Mesenchymal stem cell (in vitro differentiated cells and primary cell): ENCODE measurements around the gene CEP152.

ENCODE experiments used
- DNase-seq: peaks from one replicate; pipeline ENCODE4 v3.0.0-alpha.2; 2013
- H2AFZ ChIP-seq: one replicate; pipeline ENCODE4 v1.6.1; 2013; ENCODE audit warnings: low read depth, mild to moderate bottlenecking, control low read depth, inconsistent platforms, low read length, moderate library complexity
- H2AK5ac ChIP-seq: 2 replicates; pipeline ENCODE4 v1.6.1; 2013; ENCODE audit warnings: low read length, moderate library complexity, mild to moderate bottlenecking, inconsistent platforms; ENCODE audit not compliant: severe bottlenecking
- H2BK120ac ChIP-seq: one replicate; pipeline ENCODE4 v1.6.1; 2013; ENCODE audit warnings: low read depth, mild to moderate bottlenecking, inconsistent platforms, low read length, moderate library complexity
- H2BK12ac ChIP-seq, 2 experiments: one replicate each; pipeline ENCODE4 v1.6.1; 2013; ENCODE audit warnings: inconsistent platforms in 2 of 2, low read length in 2 of 2, mild to moderate bottlenecking in 2 of 2, moderate library complexity in 2 of 2, control low read depth in 1 of 2
- H2BK15ac ChIP-seq: one replicate; pipeline ENCODE4 v1.6.1; 2013; ENCODE audit warnings: mild to moderate bottlenecking, low read depth, inconsistent platforms; ENCODE audit not compliant: poor library complexity, severe bottlenecking
- H2BK5ac ChIP-seq: 2 replicates; pipeline ENCODE4 v1.6.1; 2013; ENCODE audit warnings: low read depth, mild to moderate bottlenecking, low read length, control low read depth, inconsistent platforms; ENCODE audit not compliant: poor library complexity, severe bottlenecking
- H3K14ac ChIP-seq, 2 experiments: one replicate each; pipeline ENCODE4 v1.6.1; 2013; ENCODE audit warnings: inconsistent platforms in 2 of 2, low read length in 2 of 2, control low read depth in 1 of 2, mild to moderate bottlenecking in 1 of 2, moderate library complexity in 1 of 2
- H3K18ac ChIP-seq, 2 experiments: one replicate each; pipeline ENCODE4 v1.6.1; 2013; ENCODE audit warnings: inconsistent platforms in 2 of 2, low read length in 2 of 2, control low read depth in 1 of 2, low read depth in 1 of 2, mild to moderate bottlenecking in 1 of 2
- H3K23ac ChIP-seq, 2 experiments: one replicate each; pipeline ENCODE4 v1.6.1; 2013; ENCODE audit warnings: inconsistent platforms in 2 of 2, low read length in 2 of 2, mild to moderate bottlenecking in 2 of 2, moderate library complexity in 2 of 2, control low read depth in 1 of 2
- H3K27ac ChIP-seq: 2 replicates; pipeline ENCODE4 v1.5.1; 2013; ENCODE audit warnings: mild to moderate bottlenecking, moderate library complexity, low read length, control low read depth, inconsistent platforms; ENCODE audit not compliant: poor library complexity, severe bottlenecking
- H3K27me3 ChIP-seq, 2 experiments: 2 replicates each; pipeline versions ENCODE4 v1.6.1 to v1.7.0; 2013; ENCODE audit warnings: low read length in 2 of 2, mild to moderate bottlenecking in 2 of 2, moderate library complexity in 2 of 2, control low read depth in 1 of 2, inconsistent platforms in 1 of 2; ENCODE audit not compliant: control insufficient read depth in 1 of 2, insufficient read depth in 1 of 2
- H3K36me3 ChIP-seq, 2 experiments: 2 replicates each; pipeline versions ENCODE4 v1.6.1 to v1.7.0; 2013; ENCODE audit warnings: low read length in 2 of 2, control low read depth in 1 of 2, inconsistent platforms in 1 of 2, low read depth in 1 of 2, mild to moderate bottlenecking in 1 of 2; ENCODE audit not compliant: insufficient read depth in 2 of 2, control insufficient read depth in 1 of 2
- H3K4ac ChIP-seq, 2 experiments: one replicate each; pipeline ENCODE4 v1.6.1; 2013; ENCODE audit warnings: inconsistent platforms in 2 of 2, low read length in 2 of 2, mild to moderate bottlenecking in 2 of 2, moderate library complexity in 2 of 2, control low read depth in 1 of 2, low read depth in 1 of 2
- H3K4me1 ChIP-seq: 2 replicates; pipeline ENCODE4 v1.6.1; 2013; ENCODE audit warnings: low read depth, low read length, control low read depth; ENCODE audit not compliant: control insufficient read depth, insufficient read depth
- H3K4me2 ChIP-seq: 2 replicates; pipeline ENCODE4 v1.6.1; 2013; ENCODE audit warnings: low read length, mild to moderate bottlenecking, inconsistent platforms; ENCODE audit not compliant: poor library complexity, severe bottlenecking
- H3K4me3 ChIP-seq, 2 experiments: 2 replicates each; pipeline versions ENCODE4 v1.5.1 to v1.7.0; 2013; ENCODE audit warnings: low read length in 2 of 2, mild to moderate bottlenecking in 2 of 2, control low read depth in 1 of 2, low read depth in 1 of 2; ENCODE audit not compliant: insufficient read depth in 1 of 2
- H3K79me1 ChIP-seq: replicated peaks from 2 replicates; pipeline ENCODE4 v1.6.1; 2013; ENCODE audit warnings: mild to moderate bottlenecking, control low read depth, low read length, inconsistent platforms; ENCODE audit not compliant: poor library complexity, severe bottlenecking
- H3K9ac ChIP-seq: 2 replicates; pipeline ENCODE4 v1.7.0; 2013; ENCODE audit warnings: mild to moderate bottlenecking, low read length, moderate library complexity
- H3K9me3 ChIP-seq: 2 replicates; pipeline ENCODE4 v1.7.0; 2013; ENCODE audit warnings: mild to moderate bottlenecking, low read length; ENCODE audit not compliant: control insufficient read depth
- H4K8ac ChIP-seq: one replicate; pipeline ENCODE4 v1.6.1; 2013; ENCODE audit warnings: inconsistent platforms, mild to moderate bottlenecking, low read length, moderate library complexity
- H4K91ac ChIP-seq: one replicate; pipeline ENCODE4 v1.6.1; 2013; ENCODE audit warnings: mild to moderate bottlenecking, low read length, inconsistent platforms
- WGBS: methylation state at CpG from one replicate; pipeline ENCODE4 v1.1.7; 2013; ENCODE audit warnings: mixed read lengths; 5-methylcytosine and 5-hydroxymethylcytosine counted together

The CEP152 gene

GRCh38 chr15:48785195-48785594, 25.7 kb downstream of the CEP152 start:
- no peak overlapping the region for H2BK5ac ChIP-seq
- no peak overlapping the region for H3K4ac ChIP-seq
- H3K18ac ChIP-seq: no peak overlapping the region
- no peak for DNase-seq
- H3K79me1 ChIP-seq: peaks cover 3% of the 10 kb centered on the region
- no peaks in the 10 kb centered on the region for H3K4me1 ChIP-seq
- H3K27ac ChIP-seq: no peak overlapping the region
- no peak overlapping the region for H2BK15ac ChIP-seq
- 94% methylated on average over 3 of the region's 3 CpGs for WGBS
- H2AK5ac ChIP-seq: no peak overlapping the region
- no peak overlapping the region for H2BK12ac ChIP-seq
- no peak overlapping the region for H3K4me2 ChIP-seq
- H3K23ac ChIP-seq: no peak overlapping the region
- no peak overlapping the region for H3K4me3 ChIP-seq
- H4K91ac ChIP-seq: no peak overlapping the region
- no peak overlapping the region for H2BK120ac ChIP-seq
- no peak overlapping the region for H3K9ac ChIP-seq
- H3K27me3 ChIP-seq: no peaks in the 10 kb centered on the region
- H3K9me3 ChIP-seq: no peaks in the 10 kb centered on the region
- H4K8ac ChIP-seq: no peak overlapping the region
- H2AFZ ChIP-seq: no peak overlapping the region
- no peak overlapping the region for H3K14ac ChIP-seq
- H3K36me3 ChIP-seq: peaks cover 6 to 26% of the 10 kb centered on the region in 2 experiments

- H3K18ac ChIP-seq: no peak overlapping the region
- WGBS: no CpG with 5 or more reads among the region's 2 CpGs
- H3K27ac ChIP-seq: no peak overlapping the region
- no peak for DNase-seq
- no peaks in the 10 kb centered on the region for H3K4me1 ChIP-seq
- no peaks in the 10 kb centered on the region for H3K9me3 ChIP-seq
- no peak overlapping the region for H2AFZ ChIP-seq
- H4K91ac ChIP-seq: no peak overlapping the region
- no peak overlapping the region for H3K14ac ChIP-seq
- H4K8ac ChIP-seq: no peak overlapping the region
- no peak overlapping the region for H3K4me3 ChIP-seq
- no peak overlapping the region for H3K9ac ChIP-seq
- no peak overlapping the region for H2AK5ac ChIP-seq
- no peak overlapping the region for H3K4me2 ChIP-seq
- H3K79me1 ChIP-seq: peaks cover 3% of the 10 kb centered on the region
- no peaks in the 10 kb centered on the region for H3K27me3 ChIP-seq
- H2BK15ac ChIP-seq: no peak overlapping the region
- no peak overlapping the region for H3K23ac ChIP-seq
- H3K36me3 ChIP-seq: peaks cover 6 to 30% of the 10 kb centered on the region in 2 experiments
- no peak overlapping the region for H2BK120ac ChIP-seq
- H2BK12ac ChIP-seq: no peak overlapping the region
- no peak overlapping the region for H3K4ac ChIP-seq
- no peak overlapping the region for H2BK5ac ChIP-seq
Observed at GRCh38 chr15:48784756-48785155, 26.1 kb downstream of the CEP152 start.

DNA sequence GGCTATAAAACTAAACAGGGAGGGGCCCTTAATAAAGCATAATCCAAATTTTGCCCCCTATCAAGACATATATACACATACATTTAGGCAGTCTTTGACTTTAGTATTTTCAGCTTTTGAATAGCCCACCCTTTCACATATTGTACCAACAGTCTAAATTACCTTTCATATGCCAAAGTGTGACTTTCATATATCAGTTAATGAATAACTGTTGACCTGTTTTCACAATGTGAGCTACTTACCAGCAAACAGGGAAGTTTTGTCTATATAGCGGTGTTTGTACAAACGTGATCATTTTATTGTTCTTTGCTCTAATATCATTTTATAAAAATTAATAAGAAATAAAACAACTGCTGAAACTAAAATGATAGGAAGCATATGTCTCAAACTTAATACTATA, 28.0 kb downstream of the CEP152 start:
- Histone ChIP-seq H3K79me1 (peaks cover 1% of the 10 kb centered on the region), H3K4me1 (no peaks in the 10 kb centered on the region), H3K27me3 (no peaks in the 10 kb centered on the region), H3K23ac (no peak overlapping the region), H3K27ac (no peak overlapping the region), H2BK120ac (no peak overlapping the region), H3K9me3 (no peaks in the 10 kb centered on the region), H3K4me3 (no peak overlapping the region), H3K14ac (no peak overlapping the region), H2AFZ (no peak overlapping the region), H2BK5ac (no peak overlapping the region), H2AK5ac (no peak overlapping the region), H2BK15ac (no peak overlapping the region), H2BK12ac (no peak overlapping the region), H4K91ac (no peak overlapping the region), H3K18ac (no peak overlapping the region), H3K36me3 (peaks cover 4 to 21% of the 10 kb centered on the region in 2 experiments), H3K4me2 (no peak overlapping the region), H4K8ac (no peak overlapping the region), H3K4ac (no peak overlapping the region), H3K9ac (no peak overlapping the region)
- DNase-seq: no peak
- WGBS: no CpG with 5 or more reads among the region's 2 CpGs

DNA sequence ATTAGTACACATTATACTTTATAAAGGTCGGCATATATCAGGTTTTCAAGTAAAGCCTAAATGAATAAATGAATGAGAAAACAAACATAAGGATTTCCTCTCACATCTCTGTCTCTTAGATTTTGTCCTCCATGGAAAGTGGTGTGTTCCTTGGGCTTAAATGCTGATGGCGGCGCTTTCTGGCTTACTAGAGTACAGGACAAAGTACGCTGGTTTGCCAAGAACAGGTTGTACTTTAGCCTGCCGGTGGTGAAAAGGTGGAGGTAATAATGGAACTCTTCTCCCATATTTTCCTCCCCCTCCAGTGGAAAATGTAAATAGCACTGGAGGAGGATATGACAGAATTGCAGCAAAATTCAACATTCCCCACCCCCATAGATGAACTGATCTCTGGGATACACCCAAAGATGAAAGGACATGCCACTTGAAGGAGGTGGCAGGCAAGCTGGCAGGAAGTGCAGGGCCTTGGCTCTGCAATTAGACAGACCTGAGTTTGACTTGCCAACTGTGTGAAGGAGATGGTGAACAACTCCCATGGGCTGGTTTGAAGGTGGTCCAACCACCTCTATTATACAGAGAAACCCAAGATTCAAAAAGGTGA, 29.3 kb downstream of the CEP152 start:
- no peaks in the 10 kb centered on the region for H3K4me1 ChIP-seq
- H4K91ac ChIP-seq: no peak overlapping the region
- no peaks in the 10 kb centered on the region for H3K9me3 ChIP-seq
- no peak overlapping the region for H2BK120ac ChIP-seq
- H3K36me3 ChIP-seq: peaks cover 4 to 21% of the 10 kb centered on the region in 2 experiments
- H3K27ac ChIP-seq: no peak overlapping the region
- peak overlapping the region in 1 of 2 experiments; percentile 21 for H3K18ac ChIP-seq
- no peak for DNase-seq
- no CpG with 5 or more reads among the region's 5 CpGs for whole genome bisulfite sequencing
- H2BK15ac ChIP-seq: no peak overlapping the region
- H2AK5ac ChIP-seq: no peak overlapping the region
- no peak overlapping the region for H4K8ac ChIP-seq
- no peak overlapping the region for H3K4me3 ChIP-seq
- no peak overlapping the region for H3K14ac ChIP-seq
- H3K9ac ChIP-seq: no peak overlapping the region
- no peaks in the 10 kb centered on the region for H3K27me3 ChIP-seq
- H2BK5ac ChIP-seq: no peak overlapping the region
- no peak overlapping the region for H2BK12ac ChIP-seq
- H2AFZ ChIP-seq: no peak overlapping the region
- no peak overlapping the region for H3K4ac ChIP-seq
- no peak overlapping the region for H3K23ac ChIP-seq
- H3K4me2 ChIP-seq: no peak overlapping the region
- peaks cover 1% of the 10 kb centered on the region for H3K79me1 ChIP-seq
